Effector CD8-positive, alpha-beta T cell (primary cell): ENCODE data around the gene FFAR2.
"Not testable (repeated sequence)": the region's sequence is repeated elsewhere in the genome, so short reads cannot be mapped to it uniquely, and the experiment has no call there.

Experiments
- DNase-seq: peaks from one replicate; lab custom pipeline; 2025; lab: John Stamatoyannopoulos, UW

The FFAR2 gene

DNA sequence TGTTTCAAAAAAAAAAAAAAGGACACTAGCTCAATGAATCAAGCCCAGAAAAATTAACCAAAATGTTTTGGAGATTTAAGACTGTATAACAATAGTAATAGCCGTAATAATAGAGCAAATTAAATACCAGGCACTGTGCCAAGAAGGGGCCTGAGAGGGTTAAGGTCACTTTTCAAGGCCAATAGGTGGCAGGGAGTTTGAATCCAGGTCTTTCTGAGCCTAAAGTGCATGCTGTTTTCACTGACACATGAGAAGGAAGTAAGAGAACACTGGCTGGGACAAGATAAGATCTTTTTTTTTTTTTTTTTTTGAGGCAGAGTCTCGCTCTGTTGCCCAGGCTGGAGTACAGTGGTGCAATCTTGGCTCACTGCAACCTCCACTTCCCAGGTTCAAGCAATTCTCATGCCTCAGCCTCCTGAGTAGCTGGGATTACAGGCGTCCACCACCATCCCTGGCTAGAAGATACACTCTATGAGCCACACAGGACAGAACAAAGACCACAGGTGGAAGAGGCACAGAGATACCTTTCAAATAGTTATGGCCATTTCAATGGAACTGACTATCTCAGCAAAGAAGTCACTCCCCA, 7.7 kb downstream of the FFAR2 start:
- no peak for DNase-seq

GRCh38 chr19:35457173-35457572, 9.1 kb downstream of the FFAR2 start:
- no peak for DNase-seq

GRCh38 chr19:35458192-35458591, 10.1 kb downstream of the FFAR2 start:
- DNase-seq: no peak

GRCh38 chr19:35458731-35459391, 10.8 kb downstream of the FFAR2 start:
- no peak for DNase-seq

- DNase-seq: no peak
Observed at GRCh38 chr19:35459414-35460082, 11.5 kb downstream of the FFAR2 start.

- no peak for DNase-seq
Observed at GRCh38 chr19:35460608-35461007, 12.6 kb downstream of the FFAR2 start.

DNA sequence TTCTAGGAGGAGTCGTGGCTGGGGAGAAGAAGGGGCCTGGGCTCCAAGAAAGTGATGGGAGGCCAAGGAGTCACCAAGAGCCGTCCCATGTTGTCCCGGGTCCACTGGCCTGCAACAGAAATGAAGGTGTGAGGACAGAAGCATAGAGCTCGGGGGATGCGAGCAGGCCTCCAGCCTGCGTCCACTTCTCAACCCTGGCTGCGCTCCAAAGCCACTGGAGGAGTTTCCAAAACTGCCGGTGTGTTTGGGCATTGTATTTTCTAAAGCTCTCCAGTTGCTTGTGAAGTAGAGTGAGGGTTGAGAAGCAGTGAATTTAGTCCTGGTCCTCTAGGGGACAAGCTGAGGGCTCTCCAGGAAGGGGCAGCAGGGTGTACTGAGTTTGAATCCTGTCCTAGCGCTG, 13.0 kb downstream of the FFAR2 start:
- no peak for DNase-seq

DNA sequence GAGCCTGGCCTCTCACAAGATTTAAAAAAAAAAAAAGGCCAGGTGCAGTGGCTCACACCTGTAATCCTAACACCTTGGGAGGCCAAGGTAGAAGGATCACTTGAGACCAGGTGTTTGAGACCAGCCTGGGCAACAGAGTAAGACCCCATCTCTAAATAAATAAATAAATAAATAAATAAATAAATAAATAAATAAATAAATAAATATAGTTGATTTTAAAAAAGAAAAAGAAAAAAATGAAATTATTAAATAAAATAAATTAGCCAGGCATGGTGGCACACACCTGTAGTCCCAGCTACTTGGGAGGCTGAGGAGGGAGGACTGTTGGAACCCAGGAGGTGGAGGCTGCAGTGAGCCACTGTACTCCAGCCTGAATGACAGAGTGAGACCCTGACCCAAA, 13.7 kb downstream of the FFAR2 start:
- DNase-seq: not testable (repeated sequence)

DNA sequence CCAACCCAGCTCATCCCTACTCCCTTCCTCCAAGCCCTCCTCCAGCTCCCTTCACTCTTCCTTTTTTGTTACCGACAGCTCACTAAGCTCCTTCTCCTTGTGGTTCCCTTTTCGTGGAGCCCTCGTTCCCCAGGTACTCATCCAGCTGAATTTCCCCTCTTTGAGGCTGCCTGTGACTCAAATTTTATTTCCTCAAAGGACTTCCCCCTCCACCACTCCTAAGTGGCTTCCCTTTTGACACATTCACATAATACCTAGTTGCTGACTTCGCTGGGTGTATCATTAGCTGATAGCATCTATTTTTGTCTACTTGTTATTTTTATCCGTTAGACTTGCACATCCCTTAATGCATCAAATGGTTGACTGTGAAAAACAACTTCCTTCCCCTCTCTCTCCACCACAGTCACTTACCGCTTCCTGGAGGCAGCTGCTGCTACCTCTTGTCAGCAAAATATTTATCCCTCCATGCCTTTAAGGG, 14.5 kb downstream of the FFAR2 start:
- peak; percentile 11 for DNase-seq

DNA sequence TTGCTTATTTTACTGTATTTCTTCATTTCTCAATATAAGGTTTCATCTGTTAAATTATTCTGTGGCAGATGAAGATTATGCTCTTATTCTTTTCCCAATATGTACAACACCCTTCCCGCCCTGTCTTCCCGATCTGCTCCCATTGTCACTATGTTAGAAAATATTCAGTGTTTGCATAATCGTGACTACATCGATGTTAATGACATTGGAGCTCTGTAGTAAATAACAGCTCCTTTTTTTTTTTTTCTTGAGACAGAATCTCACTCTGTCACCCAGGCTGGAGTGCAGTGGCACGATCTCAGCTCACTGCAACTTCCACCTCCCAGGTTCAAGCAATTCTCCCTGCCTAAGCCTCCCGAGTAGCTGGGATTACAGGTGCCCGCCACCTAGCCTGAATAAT, 14.9 kb downstream of the FFAR2 start:
- not testable (repeated sequence) for DNase-seq

GRCh38 chr19:35466259-35466658, 18.2 kb downstream of the FFAR2 start:
- DNase-seq: no peak

DNA sequence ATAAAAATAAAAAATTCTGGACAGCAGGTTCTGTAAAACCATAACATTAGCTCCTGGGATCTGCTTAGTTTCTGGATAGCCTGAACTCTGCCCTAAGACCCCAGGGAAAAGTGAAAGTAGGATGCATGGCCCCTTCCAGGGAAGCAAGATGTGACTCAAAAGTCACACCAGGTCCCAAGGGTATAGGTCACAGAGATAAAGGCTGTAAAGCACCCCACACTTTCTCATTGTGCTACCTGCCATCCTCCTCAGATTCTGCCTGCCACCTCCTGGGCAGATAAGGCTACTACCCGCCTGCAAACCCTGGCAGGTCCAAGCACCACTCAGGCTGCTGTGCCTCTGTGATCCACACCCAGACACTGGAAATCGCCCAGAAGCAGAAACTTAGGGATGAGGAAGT, 20.6 kb downstream of the FFAR2 start:
- DNase-seq: peak; percentile 19

DNA sequence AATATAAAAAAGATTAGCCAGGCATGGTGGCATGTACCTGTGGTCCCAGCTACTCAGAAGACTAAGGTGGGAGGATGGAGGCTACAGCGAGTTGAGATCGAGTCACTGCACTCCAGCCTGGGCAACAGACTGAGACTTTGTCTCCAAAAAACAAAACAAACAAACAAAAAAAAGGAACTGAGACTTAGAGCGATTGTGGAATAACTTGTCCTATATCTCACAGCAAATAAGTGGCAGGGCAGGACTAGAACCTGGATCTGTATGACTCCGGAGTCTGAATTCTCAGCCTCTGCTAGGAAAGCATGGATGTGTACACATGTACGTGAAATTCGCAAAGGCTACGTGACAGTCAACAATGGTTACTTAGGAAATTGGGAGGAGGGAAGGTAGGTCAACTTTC, 22.1 kb downstream of the FFAR2 start:
- DNase-seq: no peak

- not testable (repeated sequence) for DNase-seq
Observed at GRCh38 chr19:35471075-35471474, 23.0 kb downstream of the FFAR2 start.

GRCh38 chr19:35471946-35472345, 23.9 kb downstream of the FFAR2 start:
- DNase-seq: no peak

- no peak for DNase-seq
Observed at GRCh38 chr19:35474104-35474503, 26.0 kb downstream of the FFAR2 start.

GRCh38 chr19:35474594-35474993, 26.5 kb downstream of the FFAR2 start:
- DNase-seq: not testable (repeated sequence)

- no peak for DNase-seq
Observed at GRCh38 chr19:35476149-35476548, 28.1 kb downstream of the FFAR2 start.

DNA sequence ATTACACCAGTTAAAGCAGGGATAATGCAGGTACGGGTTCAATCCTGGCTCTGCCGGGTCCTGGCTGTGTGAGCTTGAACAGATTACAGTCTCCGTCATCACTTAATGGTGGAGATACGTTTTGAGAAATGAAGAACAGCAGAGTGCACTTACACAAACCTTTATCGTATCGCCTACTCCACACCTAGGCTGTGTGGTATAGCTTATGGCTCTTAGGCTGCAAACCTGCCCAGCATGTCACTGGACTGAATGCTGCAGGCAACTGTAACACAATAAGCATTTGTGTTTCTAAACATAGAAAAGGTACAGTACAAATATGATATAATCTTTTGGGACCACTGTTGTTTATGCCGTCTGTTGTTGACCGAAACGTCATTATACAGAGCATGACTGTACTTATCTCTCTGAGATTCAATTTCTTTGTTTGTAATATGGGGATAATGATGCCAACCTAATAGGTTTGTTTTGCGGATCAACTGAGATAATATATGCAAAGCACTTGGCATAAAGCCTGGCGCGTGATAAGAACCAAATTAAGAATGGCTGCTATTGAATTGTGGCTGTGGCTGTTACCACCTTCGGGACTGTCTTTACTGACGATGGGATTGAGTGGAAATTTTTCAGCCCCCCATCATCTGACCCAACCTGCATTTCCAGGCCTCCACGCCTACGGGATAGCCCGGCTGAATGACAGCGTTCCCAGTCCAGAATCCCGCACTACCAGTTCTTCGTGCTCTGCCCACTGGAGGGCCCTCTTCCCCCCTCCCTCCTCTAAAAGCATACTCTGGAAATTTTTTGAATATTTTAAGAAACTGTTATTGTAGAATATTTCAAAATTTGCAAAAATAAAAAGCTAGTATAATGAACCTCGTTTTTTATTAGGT, 31.0 kb downstream of the FFAR2 start:
- no peak for DNase-seq

DNA sequence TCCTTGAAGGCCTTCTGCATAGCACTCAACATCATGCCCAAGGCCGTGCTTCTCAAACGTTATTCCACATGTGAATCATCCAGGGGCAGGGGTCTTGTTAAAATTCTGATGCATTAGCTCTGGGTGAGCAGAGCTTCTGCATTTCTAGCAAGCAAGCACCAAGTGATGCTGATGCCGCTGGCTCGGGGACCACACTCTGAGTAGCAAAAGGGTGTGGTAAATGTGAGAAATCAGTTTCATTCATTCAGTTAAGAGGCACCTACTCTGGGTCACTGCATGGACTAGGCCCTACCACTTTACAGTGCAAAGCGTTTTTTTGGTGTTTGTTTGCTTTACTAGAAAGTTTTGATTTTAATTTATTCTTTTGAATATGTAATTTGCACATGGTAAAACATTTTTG, 35.0 kb downstream of the FFAR2 start:
- DNase-seq: no peak

DNA sequence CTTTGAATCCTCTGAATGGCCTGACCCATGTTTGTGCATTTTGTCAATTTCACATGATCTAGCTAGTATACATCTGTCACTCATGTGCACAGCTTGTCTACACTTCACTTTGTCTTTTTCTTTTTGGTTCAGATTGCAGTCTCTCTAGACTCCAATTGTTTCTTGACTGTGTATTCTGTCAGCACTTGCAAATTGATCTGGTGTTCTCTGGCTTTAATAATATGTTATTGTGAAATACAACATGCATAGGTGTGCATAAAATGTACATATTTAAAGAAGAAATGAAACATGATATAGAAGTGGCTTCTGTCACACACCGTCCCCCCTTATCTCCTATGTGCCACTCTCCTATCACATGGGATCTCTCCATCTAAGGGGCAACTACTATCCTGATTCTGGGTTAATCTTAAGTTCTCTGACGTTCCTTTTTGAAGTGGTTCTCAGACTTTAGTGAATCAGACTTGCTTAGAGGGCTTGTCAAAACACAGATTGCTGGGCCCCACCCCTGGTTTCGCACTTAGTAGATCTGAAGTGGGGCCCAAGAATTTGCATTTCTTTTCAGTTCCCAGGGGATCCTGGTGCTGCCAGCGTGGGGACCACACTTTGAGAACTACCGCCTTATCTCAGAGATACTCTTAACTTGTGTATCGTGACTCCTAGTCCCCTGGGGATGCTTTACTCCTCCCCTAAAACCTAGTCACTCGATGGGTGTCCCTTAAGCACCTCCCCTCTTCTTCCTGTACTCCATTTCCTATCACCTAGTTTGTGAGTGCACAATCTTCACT, 36.4 kb downstream of the FFAR2 start:
- no peak for DNase-seq
